Progenitor cell of endocrine pancreas (in vitro differentiated cells): ENCODE results near the gene POLD2. TPM values are rescaled to one million over a fixed set of nuclear protein-coding genes. Genes with fewer than 3 reads are reported as not detected.

Experiments used
- DNase-seq: peaks from one replicate; pipeline ENCODE4 v3.0.0; 2021; ENCODE audit warnings: low spot score; ENCODE audit not compliant: unreplicated experiment
- H3K27ac Mint-ChIP-seq: 2 replicates; pipeline ENCODE4 v1.8.0; 2021; ENCODE audit warnings: mild to moderate bottlenecking, moderate library complexity, mixed read lengths
- H3K27me3 Mint-ChIP-seq: 2 replicates; pipeline ENCODE4 v1.8.0; 2021; ENCODE audit warnings: mixed read lengths
- H3K36me3 Mint-ChIP-seq: 2 replicates; pipeline ENCODE4 v1.8.0; 2022; ENCODE audit warnings: mixed read lengths; ENCODE audit not compliant: insufficient read depth
- H3K4me1 Mint-ChIP-seq: 2 replicates; pipeline ENCODE4 v1.8.0; 2021; ENCODE audit warnings: low read depth, mixed read lengths
- H3K4me3 Mint-ChIP-seq: 2 replicates; pipeline ENCODE4 v1.8.0; 2021; ENCODE audit warnings: low read depth, mild to moderate bottlenecking, moderate library complexity, mixed read lengths
- H3K9me3 Mint-ChIP-seq: 2 replicates; pipeline ENCODE4 v1.8.0; 2021; ENCODE audit warnings: low read depth, mixed read lengths
- CTCF ChIP-seq: fragments of 200-600 bp; sonication (generic); IDR thresholded peaks from one replicate; pipeline ENCODE4 v1.5.0; 2021; ENCODE audit warnings: antibody characterized with exemption, mild to moderate bottlenecking; ENCODE audit not compliant: unreplicated experiment
- total RNA-seq: library from RNA; stranded (reverse); gene quantifications from 2 replicates; pipeline ENCODE4 v1.2.1, GENCODE V29; 2021

The POLD2 gene
- total RNA-seq, 1 donor from 2014 or later = 104 TPM

- no peak for DNase-seq
- Mint-ChIP-seq H3K36me3 (no peaks in the 10 kb centered on the region), H3K4me1 (peaks cover 4% of the 10 kb centered on the region), H3K27ac (no peak overlapping the region), H3K4me3 (no peak overlapping the region), H3K9me3 (peaks cover 5% of the 10 kb centered on the region), H3K27me3 (no peaks in the 10 kb centered on the region)
- no peak for TF ChIP-seq CTCF
Observed at GRCh38 chr7:44163591-44163990, 40.2 kb upstream of the POLD2 start.

GRCh38 chr7:44162785-44163395, 39.5 kb upstream of the POLD2 start:
- DNase-seq = no peak
- Mint-ChIP-seq H3K27ac (no peak overlapping the region), H3K9me3 (peaks cover 5% of the 10 kb centered on the region), H3K4me1 (peaks cover 4% of the 10 kb centered on the region), H3K36me3 (no peaks in the 10 kb centered on the region), H3K27me3 (no peaks in the 10 kb centered on the region), H3K4me3 (no peak overlapping the region)
- TF ChIP-seq CTCF = no peak

- H3K4me1 Mint-ChIP-seq = peaks cover under 1% of the 10 kb centered on the region
- no peak overlapping the region for H3K4me3 Mint-ChIP-seq
- H3K27ac Mint-ChIP-seq = no peak overlapping the region
- DNase-seq = no peak
- peaks cover 5% of the 10 kb centered on the region for H3K9me3 Mint-ChIP-seq
- H3K27me3 Mint-ChIP-seq = no peaks in the 10 kb centered on the region
- H3K36me3 Mint-ChIP-seq = no peaks in the 10 kb centered on the region
- no peak for TF ChIP-seq CTCF
Observed at GRCh38 chr7:44162179-44162578, 38.8 kb upstream of the POLD2 start.

GRCh38 chr7:44161371-44161770, 38.0 kb upstream of the POLD2 start:
- H3K36me3 Mint-ChIP-seq = no peaks in the 10 kb centered on the region
- no peak overlapping the region for H3K27ac Mint-ChIP-seq
- H3K4me3 Mint-ChIP-seq = no peak overlapping the region
- TF ChIP-seq CTCF = no peak
- H3K9me3 Mint-ChIP-seq = peaks cover 5% of the 10 kb centered on the region
- no peak for DNase-seq
- H3K4me1 Mint-ChIP-seq = no peaks in the 10 kb centered on the region
- no peaks in the 10 kb centered on the region for H3K27me3 Mint-ChIP-seq

- H3K27me3 Mint-ChIP-seq = no peaks in the 10 kb centered on the region
- TF ChIP-seq CTCF = no peak
- no peaks in the 10 kb centered on the region for H3K9me3 Mint-ChIP-seq
- H3K27ac Mint-ChIP-seq = no peak overlapping the region
- no peaks in the 10 kb centered on the region for H3K36me3 Mint-ChIP-seq
- H3K4me1 Mint-ChIP-seq = no peaks in the 10 kb centered on the region
- no peak overlapping the region for H3K4me3 Mint-ChIP-seq
- DNase-seq = no peak
Observed at GRCh38 chr7:44159824-44160630, 36.7 kb upstream of the POLD2 start.
